Midbrain (tissue), 1 donor: Measurements from ENCODE around the gene OR4M2.
"Not testable (repeated sequence)": the region's sequence is repeated elsewhere in the genome, so short reads cannot be mapped to it uniquely, and the experiment has no call there.

Experiments
- DNase-seq: peaks from one replicate; lab custom pipeline; 2025; lab: John Stamatoyannopoulos, UW

The OR4M2 gene, protein sequence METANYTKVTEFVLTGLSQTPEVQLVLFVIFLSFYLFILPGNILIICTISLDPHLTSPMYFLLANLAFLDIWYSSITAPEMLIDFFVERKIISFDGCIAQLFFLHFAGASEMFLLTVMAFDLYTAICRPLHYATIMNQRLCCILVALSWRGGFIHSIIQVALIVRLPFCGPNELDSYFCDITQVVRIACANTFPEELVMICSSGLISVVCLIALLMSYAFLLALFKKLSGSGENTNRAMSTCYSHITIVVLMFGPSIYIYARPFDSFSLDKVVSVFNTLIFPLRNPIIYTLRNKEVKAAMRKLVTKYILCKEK

DNA sequence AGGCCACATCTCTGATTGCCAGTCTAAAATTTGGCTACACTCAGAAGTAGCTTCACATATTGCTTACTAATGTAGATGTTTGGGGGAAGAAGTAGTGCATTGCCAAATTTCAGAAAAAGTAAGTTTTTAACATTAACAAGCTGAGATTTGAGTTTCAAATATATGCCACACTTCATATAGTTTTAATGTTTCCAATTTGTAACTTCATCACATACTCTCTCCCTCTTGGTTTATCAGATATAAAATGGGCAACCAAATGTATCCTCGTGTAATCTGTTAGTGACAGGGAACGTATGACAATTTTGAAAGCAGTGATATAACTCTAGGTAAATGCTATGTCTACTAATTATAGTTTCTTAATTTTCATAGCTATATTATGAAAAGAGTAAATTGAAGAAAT, at the start of gene OR4M2:
Gene OR4M2 (plus strand): TSS at position 301 of the 400 bp plus-strand sequence. CDS start 98 bp downstream, at position 399.
- not testable (repeated sequence) for DNase-seq

DNA sequence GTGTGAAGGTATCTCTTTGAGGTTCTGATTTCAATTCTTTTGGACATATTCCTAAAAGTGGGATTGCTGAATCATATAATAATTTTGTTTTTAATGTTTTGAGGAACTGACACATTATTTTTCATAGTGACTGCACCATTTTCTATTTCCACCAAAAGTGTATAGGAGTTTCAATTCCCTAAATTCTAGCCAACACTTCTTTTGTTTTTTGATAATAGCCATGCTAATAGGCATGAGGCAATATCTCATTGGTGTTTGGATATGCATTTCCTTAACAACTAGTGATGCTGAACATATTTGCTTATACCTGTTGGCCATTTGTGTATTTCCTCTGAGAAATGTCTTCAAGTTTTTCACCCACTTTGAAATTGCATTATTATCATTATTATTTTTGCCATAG, 11.1 kb upstream of the OR4M2 start:
- DNase-seq: not testable (repeated sequence)

DNA sequence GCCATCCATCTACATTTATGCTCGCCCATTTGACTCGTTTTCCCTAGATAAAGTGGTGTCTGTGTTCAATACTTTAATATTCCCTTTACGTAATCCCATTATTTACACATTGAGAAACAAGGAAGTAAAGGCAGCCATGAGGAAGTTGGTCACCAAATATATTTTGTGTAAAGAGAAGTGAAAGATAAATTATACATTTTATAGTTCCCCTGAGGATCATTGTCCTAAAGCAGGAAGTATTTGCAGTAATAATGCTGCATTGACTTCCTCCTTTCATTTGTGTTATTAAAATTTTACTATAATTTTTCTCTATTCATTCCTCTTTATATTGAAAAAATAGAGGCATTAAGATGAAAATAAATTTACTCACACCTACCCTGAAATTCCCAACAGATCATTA, 1.1 kb downstream of the OR4M2 start:
- not testable (repeated sequence) for DNase-seq

DNA sequence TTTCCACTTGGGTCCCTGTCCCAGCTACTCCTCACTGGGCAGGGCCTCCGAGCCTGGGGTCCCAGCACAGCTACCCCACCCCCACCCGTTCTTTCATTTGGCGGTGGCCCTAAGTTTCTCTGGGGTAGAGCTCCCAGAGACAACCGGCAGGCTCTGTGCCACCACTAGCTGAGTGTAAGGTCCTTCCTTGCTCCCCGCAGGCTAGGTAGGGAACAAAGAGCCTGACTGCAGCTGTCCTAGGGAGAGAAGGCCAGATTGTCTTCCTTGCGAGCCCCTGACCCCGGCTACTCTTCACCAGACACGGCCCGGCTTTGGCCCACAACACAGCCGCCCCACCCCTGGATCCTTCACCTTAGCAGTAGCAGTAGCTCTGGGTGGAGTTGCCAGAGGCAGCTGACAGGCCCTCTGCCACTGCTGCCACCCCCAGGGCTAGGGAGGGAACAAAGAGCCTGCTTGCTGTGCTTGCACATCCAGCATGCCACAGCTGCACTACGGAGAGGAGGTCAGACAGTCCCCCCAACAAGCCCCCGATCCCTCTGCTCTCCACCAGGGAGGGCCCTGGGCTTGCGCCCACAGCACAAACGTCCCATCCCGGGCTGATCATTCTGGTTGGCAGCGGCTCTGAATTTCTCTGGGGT, 18.4 kb downstream of the OR4M2 start:
- not testable (repeated sequence) for DNase-seq

DNA sequence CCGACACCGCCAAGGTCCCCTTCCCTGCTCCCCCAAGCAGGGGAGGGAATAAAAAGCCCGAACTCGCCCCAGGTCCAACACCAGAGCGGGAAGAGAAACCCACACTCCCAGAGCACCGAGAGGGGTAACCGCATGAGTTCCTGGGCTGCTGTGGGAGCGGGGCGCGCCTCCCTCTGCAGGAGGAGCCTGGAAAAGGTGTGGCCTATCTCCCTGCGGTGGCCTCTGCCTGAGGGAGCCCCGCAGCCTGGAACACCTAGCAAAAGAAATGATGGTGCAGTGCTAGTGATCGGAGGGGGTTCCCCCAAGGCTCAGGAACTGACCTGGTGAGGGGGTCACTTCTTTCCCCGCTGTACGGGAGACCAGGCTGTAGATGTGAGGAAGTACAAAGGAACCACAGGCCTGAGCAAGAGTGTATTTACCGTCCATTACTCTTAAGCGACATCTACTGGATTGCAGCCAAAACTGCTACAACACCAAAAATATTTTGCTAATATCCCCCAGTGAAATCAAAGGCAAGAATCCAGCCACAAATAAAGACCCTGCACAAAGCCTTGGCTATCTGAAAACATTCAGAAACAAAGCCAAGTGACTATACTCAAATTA, 19.1 kb downstream of the OR4M2 start:
- not testable (repeated sequence) for DNase-seq

DNA sequence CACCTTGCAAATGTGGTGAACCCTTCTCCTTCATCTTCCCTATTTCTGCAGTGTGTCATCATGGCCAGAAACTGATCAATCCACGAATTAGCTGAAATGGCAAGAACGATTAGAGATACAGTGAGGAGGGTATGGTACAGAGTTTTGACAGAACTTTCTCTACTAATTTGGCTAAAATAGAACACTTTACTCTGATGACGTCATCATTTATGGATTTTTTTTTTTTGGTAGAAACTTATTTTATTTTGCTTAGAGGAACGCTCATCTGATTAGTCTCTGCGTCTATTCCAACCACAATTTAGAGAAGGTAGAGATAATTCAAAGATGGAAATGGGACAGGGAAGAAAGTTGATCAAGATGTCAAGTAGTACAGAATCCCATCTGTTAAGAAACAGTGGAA, 41.7 kb downstream of the OR4M2 start:
- not testable (repeated sequence) for DNase-seq
